Liver (tissue), 2 donors: Measurements from ENCODE around the gene TANGO6.

Source experiments
- CTCF ChIP-seq: fragments of 150-350 bp; IDR thresholded peaks from 2 replicates; pipeline ENCODE4 v1.5.1; 2017; ENCODE audit warnings: improper control_type of control experiment, low read depth, low read length; ENCODE audit not compliant: missing input control
- FOXA1 ChIP-seq: IDR thresholded peaks from 2 replicates; pipeline ENCODE4 v1.6.1; 2016; ENCODE audit warnings: antibody characterized with exemption
- TF ChIP-seq, protein P1 (sequence below): IDR thresholded peaks from 2 replicates; pipeline ENCODE4 v1.6.1; 2016; ENCODE audit warnings: antibody characterized with exemption, mild to moderate bottlenecking
- donor health status: healthy.

- no peak for TF ChIP-seq CTCF
- TF ChIP-seq FOXA1 = no peak
- TF ChIP-seq, protein P1, sequence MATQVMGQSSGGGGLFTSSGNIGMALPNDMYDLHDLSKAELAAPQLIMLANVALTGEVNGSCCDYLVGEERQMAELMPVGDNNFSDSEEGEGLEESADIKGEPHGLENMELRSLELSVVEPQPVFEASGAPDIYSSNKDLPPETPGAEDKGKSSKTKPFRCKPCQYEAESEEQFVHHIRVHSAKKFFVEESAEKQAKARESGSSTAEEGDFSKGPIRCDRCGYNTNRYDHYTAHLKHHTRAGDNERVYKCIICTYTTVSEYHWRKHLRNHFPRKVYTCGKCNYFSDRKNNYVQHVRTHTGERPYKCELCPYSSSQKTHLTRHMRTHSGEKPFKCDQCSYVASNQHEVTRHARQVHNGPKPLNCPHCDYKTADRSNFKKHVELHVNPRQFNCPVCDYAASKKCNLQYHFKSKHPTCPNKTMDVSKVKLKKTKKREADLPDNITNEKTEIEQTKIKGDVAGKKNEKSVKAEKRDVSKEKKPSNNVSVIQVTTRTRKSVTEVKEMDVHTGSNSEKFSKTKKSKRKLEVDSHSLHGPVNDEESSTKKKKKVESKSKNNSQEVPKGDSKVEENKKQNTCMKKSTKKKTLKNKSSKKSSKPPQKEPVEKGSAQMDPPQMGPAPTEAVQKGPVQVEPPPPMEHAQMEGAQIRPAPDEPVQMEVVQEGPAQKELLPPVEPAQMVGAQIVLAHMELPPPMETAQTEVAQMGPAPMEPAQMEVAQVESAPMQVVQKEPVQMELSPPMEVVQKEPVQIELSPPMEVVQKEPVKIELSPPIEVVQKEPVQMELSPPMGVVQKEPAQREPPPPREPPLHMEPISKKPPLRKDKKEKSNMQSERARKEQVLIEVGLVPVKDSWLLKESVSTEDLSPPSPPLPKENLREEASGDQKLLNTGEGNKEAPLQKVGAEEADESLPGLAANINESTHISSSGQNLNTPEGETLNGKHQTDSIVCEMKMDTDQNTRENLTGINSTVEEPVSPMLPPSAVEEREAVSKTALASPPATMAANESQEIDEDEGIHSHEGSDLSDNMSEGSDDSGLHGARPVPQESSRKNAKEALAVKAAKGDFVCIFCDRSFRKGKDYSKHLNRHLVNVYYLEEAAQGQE = no peak
Observed at GRCh38 chr16:69114346-69114975, 271.1 kb downstream of the TANGO6 start.
